Body of pancreas (tissue), 4 donors: Measurements from ENCODE around the gene COMMD1. TPM values are rescaled to one million over a fixed set of nuclear protein-coding genes. Genes with fewer than 3 reads are reported as not detected.

ENCODE experiments used
- ATAC-seq: fragments of 150-250 bp; one replicate; pipeline ENCODE4 v1.9.1; 2016
- DNase-seq, 4 donors: peaks; one replicate each; pipeline ENCODE4 v3.0.0-alpha.2; 2019
- H3K27ac ChIP-seq, 4 donors: fragments of 200-600 bp; sonication (generic); 1 replicate in 3 of 4; 2 replicates in 1 of 4; pipeline versions ENCODE4 v1.5.1 to v1.6.1; 2016 to 2019; ENCODE audit warnings: mild to moderate bottlenecking in 1 of 4, mixed read lengths in 1 of 4, moderate library complexity in 1 of 4
- H3K27me3 ChIP-seq, 2 donors: fragments of 200-600 bp; sonication (generic); one replicate each; pipeline ENCODE4 v1.6.0; 2016; ENCODE audit warnings: mild to moderate bottlenecking in 1 of 2
- H3K36me3 ChIP-seq, 2 donors: fragments of 200-600 bp; sonication (generic); replicated peaks in 1 of 2; 2 replicates each; pipeline ENCODE4 v1.5.1; 2016; ENCODE audit warnings: low read depth in 2 of 2; ENCODE audit not compliant: insufficient read depth in 1 of 2
- H3K4me1 ChIP-seq: fragments of 200-600 bp; sonication (generic); one replicate; pipeline ENCODE4 v1.6.0; 2016
- H3K4me3 ChIP-seq, 2 donors: fragments of 200-600 bp; sonication (generic); 1 replicate in 1 of 2; 2 replicates in 1 of 2; pipeline ENCODE4 v1.5.1; 2016 to 2019
- H3K9me3 ChIP-seq, 3 donors: fragments of 200-600 bp; sonication (generic); 1 replicate in 2 of 3; 2 replicates in 1 of 3; pipeline ENCODE4 v1.5.1; 2016
- POLR2A ChIP-seq, 3 donors: fragments of 450-650 bp; IDR thresholded peaks; one replicate each; pipeline ENCODE4 v1.6.1; 2016; ENCODE audit warnings: antibody characterized with exemption in 3 of 3, mild to moderate bottlenecking in 2 of 3
- WGBS, 2 donors: methylation state at CpG; one replicate each; pipeline ENCODE4 v1.1.5; 2017; 5-methylcytosine and 5-hydroxymethylcytosine counted together
- intact Hi-C: fragments of 100-400 bp; cut with DNase I; formaldehyde crosslinking; loops from one replicate; pipeline ENCODE4 v1.15.1; 2023
- total RNA-seq, 2 donors: library from RNA; depleted of rRNA; stranded (reverse); fragments of >200 nt; gene quantifications; one replicate each; pipeline ENCODE4 v1.1.0, GENCODE V29; 2016
- TF ChIP-seq, protein P1 (sequence below), 7 experiments: fragments of 450-650 bp in 4 of 7; fragments of 200-600 bp in 3 of 7; sonication (generic) in 3 of 7; IDR thresholded peaks; one replicate each; pipeline ENCODE4 v1.5.1; 2016 to 2019; ENCODE audit warnings: antibody characterized with exemption in 7 of 7

Gene COMMD1
- total RNA-seq, 2 donors from 2014 or later, result 19.1 to 37.9 TPM

DNA sequence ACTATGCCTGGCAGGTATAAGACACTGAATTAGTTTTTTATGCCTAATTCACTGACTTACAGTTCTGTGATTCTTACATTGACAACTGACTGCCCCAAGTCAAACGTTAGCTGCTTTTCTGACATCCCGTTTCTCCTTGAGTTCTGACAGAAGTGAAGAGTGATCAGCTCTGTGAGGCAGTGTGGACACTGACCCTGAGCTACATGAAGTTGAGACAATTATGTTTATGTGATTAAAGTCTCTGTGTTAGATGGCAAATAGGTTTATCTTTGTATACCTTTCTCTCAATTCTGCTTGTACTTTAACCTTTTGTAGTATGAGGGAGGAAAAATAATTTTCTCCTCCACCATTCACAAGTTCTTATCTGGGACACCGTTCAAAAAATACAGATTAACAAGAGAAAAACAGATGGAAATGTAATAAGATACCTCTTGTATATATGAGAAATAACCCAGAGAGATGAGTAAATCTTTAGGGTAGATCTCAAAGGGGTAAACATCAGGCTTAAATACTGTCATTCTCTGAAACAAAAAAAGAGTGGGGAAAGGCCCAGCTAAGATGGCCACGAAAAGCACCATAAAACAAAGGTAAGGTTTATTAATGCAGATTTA lies 205.0 kb downstream of the COMMD1 start:
- Histone ChIP-seq H3K4me1 (peaks cover 14% of the 10 kb centered on the region), H3K27me3 (no peaks in the 10 kb centered on the region), H3K36me3 (no peaks in the 10 kb centered on the region), H3K27ac (no peak overlapping the region), H3K9me3 (no peaks in the 10 kb centered on the region), H3K4me3 (no peak overlapping the region)
- intact Hi-C loops, result no loop called here
- TF ChIP-seq, protein P1, sequence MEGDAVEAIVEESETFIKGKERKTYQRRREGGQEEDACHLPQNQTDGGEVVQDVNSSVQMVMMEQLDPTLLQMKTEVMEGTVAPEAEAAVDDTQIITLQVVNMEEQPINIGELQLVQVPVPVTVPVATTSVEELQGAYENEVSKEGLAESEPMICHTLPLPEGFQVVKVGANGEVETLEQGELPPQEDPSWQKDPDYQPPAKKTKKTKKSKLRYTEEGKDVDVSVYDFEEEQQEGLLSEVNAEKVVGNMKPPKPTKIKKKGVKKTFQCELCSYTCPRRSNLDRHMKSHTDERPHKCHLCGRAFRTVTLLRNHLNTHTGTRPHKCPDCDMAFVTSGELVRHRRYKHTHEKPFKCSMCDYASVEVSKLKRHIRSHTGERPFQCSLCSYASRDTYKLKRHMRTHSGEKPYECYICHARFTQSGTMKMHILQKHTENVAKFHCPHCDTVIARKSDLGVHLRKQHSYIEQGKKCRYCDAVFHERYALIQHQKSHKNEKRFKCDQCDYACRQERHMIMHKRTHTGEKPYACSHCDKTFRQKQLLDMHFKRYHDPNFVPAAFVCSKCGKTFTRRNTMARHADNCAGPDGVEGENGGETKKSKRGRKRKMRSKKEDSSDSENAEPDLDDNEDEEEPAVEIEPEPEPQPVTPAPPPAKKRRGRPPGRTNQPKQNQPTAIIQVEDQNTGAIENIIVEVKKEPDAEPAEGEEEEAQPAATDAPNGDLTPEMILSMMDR (IDR thresholded peaks at IDR 0.05), result no peak
- TF ChIP-seq POLR2A (IDR thresholded peaks at IDR 0.05), result no peak
- DNase-seq, result no peak
- ATAC-seq, result no peak
- WGBS, 2 donors, result 52 to 53% methylated on average over 4 of the region's 4 CpGs

DNA sequence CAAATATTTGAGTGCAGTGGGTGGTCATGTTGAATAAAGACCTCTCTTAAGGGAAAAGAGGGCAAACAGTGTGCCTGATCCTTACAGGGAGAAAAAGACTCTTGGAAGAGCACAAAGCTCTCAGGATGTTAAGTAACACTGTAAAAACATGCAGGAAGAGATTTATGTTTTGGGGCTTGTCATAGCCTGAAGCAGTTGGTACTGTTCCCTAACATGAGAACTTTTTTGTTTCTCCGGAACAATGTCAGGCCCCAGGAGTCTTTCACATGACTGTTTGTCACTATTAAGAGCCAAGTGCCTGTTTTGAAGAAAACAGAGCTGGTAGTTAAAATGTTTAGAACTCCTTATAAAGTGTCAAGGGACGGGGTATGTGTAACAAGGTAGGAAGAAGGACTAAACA lies 206.7 kb downstream of the COMMD1 start:
- intact Hi-C loops, result no loop called here
- no peak overlapping the region for H3K4me3 ChIP-seq
- ATAC-seq (no peak), DNase-seq (no peak)
- WGBS, 2 donors, result 72 to 84% methylated on average over 2 of the region's 2 CpGs
- H3K27ac ChIP-seq, result no peak overlapping the region
- H3K4me1 ChIP-seq, result peaks cover 14% of the 10 kb centered on the region
- no peaks in the 10 kb centered on the region for H3K9me3 ChIP-seq
- H3K36me3 ChIP-seq, result no peaks in the 10 kb centered on the region
- no peak for TF ChIP-seq POLR2A (IDR thresholded peaks at IDR 0.05)
- TF ChIP-seq, protein P1 (IDR thresholded peaks at IDR 0.05), result no peak
- H3K27me3 ChIP-seq, result no peaks in the 10 kb centered on the region

DNA sequence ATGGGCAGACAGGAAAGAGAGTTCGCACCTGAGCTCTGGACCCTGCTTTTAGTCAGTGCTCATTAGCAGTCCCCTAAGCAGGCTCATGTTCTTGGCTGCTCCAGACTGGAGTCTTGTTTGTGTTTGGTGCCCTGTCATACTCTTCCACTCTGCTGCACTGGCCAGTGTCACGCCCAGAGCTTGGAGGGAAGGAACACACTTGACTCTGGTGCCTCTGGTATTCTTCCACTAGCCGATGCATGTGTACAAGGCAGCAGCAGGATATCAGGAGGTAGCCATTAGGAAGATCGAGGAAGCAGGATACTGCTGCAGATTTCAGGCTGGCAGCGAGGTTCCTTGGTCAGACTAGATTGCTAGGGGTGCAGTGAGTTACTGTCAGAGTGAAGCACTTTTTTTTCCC lies 209.1 kb downstream of the COMMD1 start:
- H3K4me1 ChIP-seq, result peaks cover 14% of the 10 kb centered on the region
- no peaks in the 10 kb centered on the region for H3K36me3 ChIP-seq
- H3K9me3 ChIP-seq, result no peaks in the 10 kb centered on the region
- TF ChIP-seq, protein P1 (IDR thresholded peaks at IDR 0.05), result no peak
- TF ChIP-seq POLR2A (IDR thresholded peaks at IDR 0.05), result no peak
- DNase-seq (peak in 3 of 4 donors; percentile 5 to 35 (median 26)), ATAC-seq (no peak)
- no peaks in the 10 kb centered on the region for H3K27me3 ChIP-seq
- intact Hi-C loops, result no loop called here
- H3K27ac ChIP-seq, result no peak overlapping the region
- 63 to 71% methylated on average over 5 of the region's 5 CpGs for WGBS, 2 donors
- no peak overlapping the region for H3K4me3 ChIP-seq

DNA sequence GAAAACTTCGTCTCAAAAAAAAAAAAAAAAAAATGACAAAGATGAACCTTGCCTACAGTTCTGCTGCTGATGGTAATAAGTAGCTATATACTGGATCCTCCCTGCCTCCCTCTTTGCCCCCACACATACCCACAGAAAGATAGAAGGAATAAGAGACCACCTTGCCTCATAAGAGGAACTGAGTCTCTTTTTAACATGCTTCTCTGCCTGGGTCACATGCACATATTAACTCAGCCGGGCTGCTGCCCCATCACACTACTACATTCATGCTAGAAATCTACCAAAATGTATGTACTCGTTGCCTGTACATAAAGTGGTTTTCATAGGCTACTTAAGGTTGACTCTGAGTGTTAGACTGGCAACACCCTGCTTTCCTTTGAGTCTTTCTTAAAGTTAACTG lies 211.5 kb downstream of the COMMD1 start:
- H3K4me1 ChIP-seq, result peaks cover 9% of the 10 kb centered on the region
- intact Hi-C loops, result no loop called here
- ATAC-seq (no peak), DNase-seq (no peak)
- H3K27ac ChIP-seq, result no peak overlapping the region
- H3K4me3 ChIP-seq, result no peak overlapping the region
- H3K9me3 ChIP-seq, result no peaks in the 10 kb centered on the region
- no peaks in the 10 kb centered on the region for H3K36me3 ChIP-seq
- 83% methylated on average over 3 of the region's 3 CpGs for WGBS, 2 donors
- no peaks in the 10 kb centered on the region for H3K27me3 ChIP-seq
- TF ChIP-seq, protein P1 (IDR thresholded peaks at IDR 0.05), result no peak
- no peak for TF ChIP-seq POLR2A (IDR thresholded peaks at IDR 0.05)

DNA sequence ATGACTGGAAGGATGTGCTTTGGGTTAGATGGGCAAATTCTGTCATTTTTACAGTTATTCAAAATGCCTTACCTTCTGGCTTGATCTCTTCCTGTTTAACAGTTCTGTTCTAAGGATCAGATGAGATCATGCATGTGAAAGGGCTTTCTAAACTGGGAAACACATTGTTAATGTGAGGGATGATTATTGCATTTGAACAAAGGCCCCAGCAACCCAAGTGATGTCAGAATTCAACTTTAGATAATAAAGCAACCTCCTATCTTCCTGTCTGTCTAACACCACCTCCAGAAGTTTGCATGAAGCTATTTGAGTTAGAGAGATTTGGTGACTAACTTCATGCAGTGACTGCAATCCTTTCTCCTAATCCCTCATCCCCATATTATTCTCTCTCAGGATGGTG lies 212.7 kb downstream of the COMMD1 start:
- no peak for DNase-seq

More for the DNA sequence above, 212.7 kb downstream of the COMMD1 start:
- Histone ChIP-seq H3K9me3 (no peaks in the 10 kb centered on the region), H3K36me3 (no peaks in the 10 kb centered on the region), H3K27me3 (no peaks in the 10 kb centered on the region), H3K27ac (no peak overlapping the region), H3K4me1 (peaks cover 9% of the 10 kb centered on the region), H3K4me3 (no peak overlapping the region)
- intact Hi-C loops, result no loop called here
- no peak for ATAC-seq
- TF ChIP-seq, protein P1 (IDR thresholded peaks at IDR 0.05), result no peak
- no peak for TF ChIP-seq POLR2A (IDR thresholded peaks at IDR 0.05)
